ENCODE data around the gene D2HGDH. TPM values are rescaled to one million over a fixed set of nuclear protein-coding genes. Genes with fewer than 3 reads are reported as not detected.
"Not testable (repeated sequence)": the region's sequence is repeated elsewhere in the genome, so short reads cannot be mapped to it uniquely, and the experiment has no call there.

D2HGDH gene
- polyA plus RNA-seq, 1 donor from 2014 or later = 7.7 TPM

- Mint-ChIP-seq H3K27ac (no peak overlapping the region), H3K36me3 (no peaks in the 10 kb centered on the region), H3K4me3 (no peak overlapping the region), H3K4me1 (peaks cover 6 to 8% (median 7%) of the 10 kb centered on the region in 3 donors), H3K27me3 (no peaks in the 10 kb centered on the region), H3K9me3 (no peaks in the 10 kb centered on the region)
Measured at GRCh38 chr2:241775223-241776177, 41.1 kb downstream of the D2HGDH start.

- Mint-ChIP-seq H3K36me3 (no peaks in the 10 kb centered on the region), H3K27me3 (no peaks in the 10 kb centered on the region), H3K4me3 (no peak within 1 kb of the TSS), H3K9me3 (peaks cover 0 to 2% (median 2%) of the 10 kb centered on the region in 3 donors), H3K27ac (no peak within 1 kb of the TSS), H3K4me1 (peaks cover 6 to 8% (median 7%) of the 10 kb centered on the region in 3 donors)
Measured at GRCh38 chr2:241776336-241777169, 42.1 kb downstream of the D2HGDH start, which contains the start of gene GAL3ST2. Gene GAL3ST2 (plus strand): TSS chr2:241776822. CDS start chr2:241776956, 134 bp downstream.

DNA sequence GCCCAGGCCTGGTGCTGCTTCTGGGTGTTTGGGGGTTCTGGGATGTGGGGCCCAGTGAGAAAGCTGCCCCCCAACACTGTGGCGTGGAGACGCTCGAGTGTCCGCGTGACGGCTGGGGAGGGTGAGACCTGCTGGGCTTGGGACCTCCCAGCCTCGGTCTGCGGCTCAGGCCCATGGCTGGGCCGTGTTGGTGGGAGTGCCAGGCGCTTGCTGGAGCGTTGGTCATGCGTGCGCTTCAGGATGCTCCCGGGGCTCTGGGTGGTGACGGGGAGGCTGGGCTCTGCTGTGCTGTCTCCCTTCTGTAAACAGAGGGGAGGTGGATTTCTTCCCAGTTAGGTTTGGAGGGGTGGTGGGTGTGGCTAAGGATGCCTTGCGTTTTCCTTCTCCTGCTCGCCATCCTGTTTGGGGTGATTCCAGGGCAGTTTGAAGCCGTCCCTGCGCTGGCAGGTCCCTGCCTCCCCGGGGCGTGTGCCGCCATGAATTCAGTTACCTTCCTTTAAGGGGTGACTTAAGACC lies 42.8 kb downstream of the D2HGDH start:
- no peak overlapping the region for H3K27ac Mint-ChIP-seq
- H3K4me1 Mint-ChIP-seq = peaks cover 2 to 3% (median 3%) of the 10 kb centered on the region in 3 donors
- no peak overlapping the region for H3K4me3 Mint-ChIP-seq
- H3K9me3 Mint-ChIP-seq = peaks cover 0 to 2% (median 2%) of the 10 kb centered on the region in 3 donors
- H3K36me3 Mint-ChIP-seq = no peaks in the 10 kb centered on the region
- no peaks in the 10 kb centered on the region for H3K27me3 Mint-ChIP-seq

GRCh38 chr2:241777686-241778627 lies 43.5 kb downstream of the D2HGDH start:
- Mint-ChIP-seq H3K27me3 (no peaks in the 10 kb centered on the region), H3K4me1 (peaks cover 0 to 2% (median 0%) of the 10 kb centered on the region in 3 donors), H3K36me3 (no peaks in the 10 kb centered on the region), H3K9me3 (peaks cover 0 to 2% (median 2%) of the 10 kb centered on the region in 3 donors), H3K27ac (no peak overlapping the region), H3K4me3 (no peak overlapping the region)

GRCh38 chr2:241780939-241781569 lies 46.6 kb downstream of the D2HGDH start:
- Mint-ChIP-seq H3K27me3 (no peaks in the 10 kb centered on the region), H3K4me3 (no peak overlapping the region), H3K4me1 (peaks cover 0 to 1% (median 0%) of the 10 kb centered on the region in 3 donors), H3K27ac (no peak overlapping the region), H3K9me3 (peaks cover 0 to 2% (median 2%) of the 10 kb centered on the region in 3 donors), H3K36me3 (peaks cover 1% of the 10 kb centered on the region)

GRCh38 chr2:241782053-241782452 lies 47.6 kb downstream of the D2HGDH start:
- H3K27me3 Mint-ChIP-seq, H3K4me3 Mint-ChIP-seq, H3K4me1 Mint-ChIP-seq, H3K36me3 Mint-ChIP-seq, H3K27ac Mint-ChIP-seq, H3K9me3 Mint-ChIP-seq: not testable (repeated sequence)

DNA sequence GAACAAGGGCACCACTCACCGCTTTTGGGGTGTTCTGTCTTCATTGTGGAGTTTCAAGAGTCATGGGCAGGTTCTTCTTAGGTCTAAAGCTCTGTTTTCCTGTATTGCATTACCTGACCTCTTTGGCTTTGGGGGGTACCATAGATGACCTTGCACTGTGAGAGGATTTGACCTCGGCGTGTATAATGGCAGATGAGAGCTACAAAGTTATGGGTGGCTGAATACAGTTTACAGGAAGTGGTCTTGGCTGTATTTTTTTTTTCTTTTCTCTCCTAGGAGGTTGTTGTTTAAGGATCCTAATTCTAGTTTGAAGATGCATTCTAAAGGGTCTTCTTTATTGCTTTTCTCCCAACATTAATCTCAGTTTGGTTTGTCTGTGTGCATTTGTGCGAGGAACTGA lies 53.7 kb downstream of the D2HGDH start:
- Mint-ChIP-seq H3K9me3 (no peaks in the 10 kb centered on the region), H3K4me1 (peaks cover 18 to 21% (median 20%) of the 10 kb centered on the region in 3 donors), H3K4me3 (peak overlapping the region in 1 of 4 donors; percentile 78), H3K36me3 (peaks cover 1% of the 10 kb centered on the region), H3K27ac (peak overlapping the region; percentile 15 to 71 (median 65)), H3K27me3 (no peaks in the 10 kb centered on the region)

DNA sequence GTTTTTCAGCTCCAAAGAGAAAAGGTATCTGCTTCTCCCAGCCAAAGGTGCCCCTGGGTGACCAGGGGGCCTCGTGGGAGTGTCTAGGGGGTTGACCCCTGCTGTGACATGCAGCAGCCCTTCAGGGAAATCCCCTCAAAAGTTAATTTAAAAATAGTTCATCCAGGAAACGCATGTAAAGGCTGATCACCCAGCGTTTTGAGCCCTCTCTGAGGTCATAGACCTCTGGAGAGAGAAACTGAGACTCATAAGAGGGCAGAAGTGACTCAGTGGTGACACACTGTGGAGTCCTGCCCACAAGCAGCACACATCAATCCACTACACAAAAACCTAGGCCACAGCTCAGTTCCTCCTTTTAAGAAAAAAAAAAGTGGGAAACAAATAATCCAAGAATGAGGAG lies 54.1 kb downstream of the D2HGDH start:
- H3K27me3 Mint-ChIP-seq = no peaks in the 10 kb centered on the region
- no peaks in the 10 kb centered on the region for H3K9me3 Mint-ChIP-seq
- peaks cover 18 to 21% (median 20%) of the 10 kb centered on the region in 3 donors for H3K4me1 Mint-ChIP-seq
- peaks cover 1% of the 10 kb centered on the region for H3K36me3 Mint-ChIP-seq
- peak overlapping the region; percentile 15 to 71 (median 35) for H3K27ac Mint-ChIP-seq
- peak overlapping the region in 2 of 4 donors; percentile 60 to 78 for H3K4me3 Mint-ChIP-seq

GRCh38 chr2:241791385-241791784 lies 57.0 kb downstream of the D2HGDH start:
- H3K36me3 Mint-ChIP-seq, H3K27me3 Mint-ChIP-seq, H3K4me3 Mint-ChIP-seq, H3K9me3 Mint-ChIP-seq, H3K27ac Mint-ChIP-seq: not testable (repeated sequence)
- peaks cover 17 to 21% (median 20%) of the 10 kb centered on the region in 3 donors for H3K4me1 Mint-ChIP-seq

- H3K4me1 Mint-ChIP-seq = peaks cover 9 to 16% (median 12%) of the 10 kb centered on the region in 3 donors
- no peaks in the 10 kb centered on the region for H3K36me3 Mint-ChIP-seq
- peak overlapping the region in 1 of 4 donors; percentile 8 for H3K4me3 Mint-ChIP-seq
- H3K9me3 Mint-ChIP-seq = no peaks in the 10 kb centered on the region
- H3K27ac Mint-ChIP-seq = no peak overlapping the region
- H3K27me3 Mint-ChIP-seq = no peaks in the 10 kb centered on the region
Measured at GRCh38 chr2:241793385-241793784, 59.0 kb downstream of the D2HGDH start.

GRCh38 chr2:241794250-241794823 lies 59.9 kb downstream of the D2HGDH start:
- Mint-ChIP-seq H3K4me3 (peak overlapping the region in 1 of 4 donors; percentile 54), H3K27me3 (no peaks in the 10 kb centered on the region), H3K9me3 (no peaks in the 10 kb centered on the region), H3K27ac (no peak overlapping the region), H3K36me3 (no peaks in the 10 kb centered on the region), H3K4me1 (peaks cover under 1 to 6% (median 2%) of the 10 kb centered on the region in 3 donors)

- Mint-ChIP-seq H3K4me1 (peaks cover 0 to 4% (median 0%) of the 10 kb centered on the region in 3 donors), H3K27ac (no peak overlapping the region), H3K27me3 (no peaks in the 10 kb centered on the region), H3K36me3 (no peaks in the 10 kb centered on the region), H3K4me3 (peak overlapping the region in 1 of 4 donors; percentile 33), H3K9me3 (no peaks in the 10 kb centered on the region)
Measured at GRCh38 chr2:241795021-241795999, 60.9 kb downstream of the D2HGDH start.

Measured in IgD-negative memory B cell (primary cell).